NCI-H510A (cell line): ENCODE data around the gene CATSPERE.
"Not testable (repeated sequence)": the region's sequence is repeated elsewhere in the genome, so short reads cannot be mapped to it uniquely, and the experiment has no call there.

Experiments
- DNase-seq: peaks from one replicate; lab custom pipeline; 2025; lab: John Stamatoyannopoulos, UW

Gene CATSPERE

DNA sequence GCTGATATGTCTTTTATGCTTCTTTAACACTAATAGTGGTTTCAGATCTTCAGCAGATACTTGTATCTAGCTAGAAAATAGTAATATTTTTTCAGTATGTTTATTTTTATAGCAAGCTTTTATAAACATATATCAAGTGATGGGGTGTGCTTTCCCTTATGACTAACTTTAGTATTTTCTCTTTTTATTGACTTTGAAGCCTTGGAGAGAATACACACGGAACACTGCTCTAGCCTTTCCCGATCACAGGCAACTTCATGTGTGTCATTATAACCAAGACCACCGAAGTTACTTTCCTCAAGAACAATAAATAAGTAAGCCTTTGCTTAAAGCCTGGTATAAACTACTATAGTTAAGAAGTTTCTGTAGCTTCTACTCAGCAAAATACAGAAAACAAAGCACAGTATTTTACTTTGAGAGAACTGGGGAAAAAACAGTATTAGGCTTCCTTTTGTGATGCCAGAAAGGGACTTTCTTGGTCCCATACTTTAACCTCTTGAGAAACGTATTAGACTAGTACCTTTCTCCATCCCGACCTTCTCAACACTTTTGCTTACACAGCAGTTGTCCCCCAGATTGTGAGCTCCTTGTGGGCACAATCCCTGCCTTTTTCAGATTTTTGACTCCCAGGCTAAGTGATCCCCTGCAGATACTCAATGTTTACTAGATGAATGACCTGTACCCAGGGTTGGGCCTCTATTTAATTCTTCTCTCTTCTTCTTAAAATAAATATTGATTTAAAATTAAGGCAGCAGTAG lies 12.6 kb upstream of the CATSPERE start:
- no peak for DNase-seq

GRCh38 chr1:244449936-244450508 lies 11.1 kb upstream of the CATSPERE start:
- no peak for DNase-seq

GRCh38 chr1:244450597-244451538 lies 10.2 kb upstream of the CATSPERE start:
- no peak for DNase-seq

- DNase-seq = no peak
Measured at GRCh38 chr1:244451539-244451950, 9.5 kb upstream of the CATSPERE start, which contains the start of gene ADSS2. TSS of gene ADSS2 (minus strand) at chr1:244451909. CDS start at chr1:244451817, 92 bp downstream.

- peak; percentile 94 for DNase-seq
Measured at GRCh38 chr1:244451951-244452795, 8.9 kb upstream of the CATSPERE start.

GRCh38 chr1:244454412-244454811 lies 6.7 kb upstream of the CATSPERE start:
- no peak for DNase-seq

DNA sequence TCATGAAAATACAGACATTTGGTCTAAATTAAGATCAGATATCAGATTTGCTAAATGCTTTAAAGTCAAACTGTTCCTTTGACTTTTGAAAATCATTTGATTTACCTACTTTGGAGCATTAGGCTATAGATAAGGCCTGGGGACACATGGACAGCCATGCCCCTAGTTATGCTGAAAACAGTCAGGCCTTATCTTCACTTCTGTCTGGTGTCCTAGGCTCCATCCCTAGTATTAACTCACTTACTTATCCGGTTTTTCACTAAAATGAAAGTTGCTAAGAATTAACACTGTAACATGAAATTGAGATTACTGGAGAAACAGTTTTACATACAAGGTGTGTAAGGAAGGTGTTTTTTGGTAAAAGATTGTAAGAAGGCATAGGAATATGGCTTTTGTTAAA lies 4.5 kb upstream of the CATSPERE start:
- DNase-seq = no peak

DNA sequence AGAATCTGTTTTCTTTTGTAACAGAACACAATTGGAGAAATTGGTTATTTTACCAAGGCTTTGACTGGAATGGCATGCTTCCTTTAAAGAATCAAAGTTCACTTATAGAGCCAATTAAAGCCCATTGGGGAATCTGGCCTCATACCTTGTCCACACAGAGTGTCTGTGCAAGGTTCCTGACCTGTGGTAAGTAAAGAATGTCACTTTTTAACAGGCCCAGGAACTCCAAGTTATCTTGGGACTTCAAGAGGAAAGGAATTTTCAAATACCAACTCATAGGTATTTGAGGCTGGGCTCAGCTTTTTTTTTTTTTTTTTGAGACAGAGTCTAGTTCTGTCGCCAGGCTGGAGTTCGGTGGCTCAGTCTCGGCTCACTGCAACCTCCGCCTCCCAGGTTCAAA lies 2.3 kb upstream of the CATSPERE start:
- DNase-seq = no peak

DNA sequence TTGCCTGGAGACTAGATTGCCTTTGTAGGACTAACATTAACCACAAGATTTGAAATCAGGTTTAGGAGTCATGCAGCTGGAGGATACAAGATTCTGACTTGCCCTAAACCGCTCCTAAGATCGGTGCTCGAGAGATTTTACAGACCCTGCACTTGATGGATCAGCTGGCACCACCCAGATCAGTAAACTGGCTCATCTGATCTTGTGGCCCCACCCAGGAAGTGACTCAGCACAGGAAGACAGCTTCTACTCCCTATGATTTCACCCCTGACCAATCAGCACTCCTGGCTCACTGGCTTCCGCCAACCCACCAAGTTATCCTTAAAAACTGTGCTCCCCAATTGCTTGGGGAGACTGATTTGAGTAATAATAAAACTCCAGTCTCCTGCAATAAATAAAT lies 876 bp upstream of the CATSPERE start:
- DNase-seq = no peak

- DNase-seq = no peak
Measured at GRCh38 chr1:244466724-244467123, 5.7 kb downstream of the CATSPERE start.

DNA sequence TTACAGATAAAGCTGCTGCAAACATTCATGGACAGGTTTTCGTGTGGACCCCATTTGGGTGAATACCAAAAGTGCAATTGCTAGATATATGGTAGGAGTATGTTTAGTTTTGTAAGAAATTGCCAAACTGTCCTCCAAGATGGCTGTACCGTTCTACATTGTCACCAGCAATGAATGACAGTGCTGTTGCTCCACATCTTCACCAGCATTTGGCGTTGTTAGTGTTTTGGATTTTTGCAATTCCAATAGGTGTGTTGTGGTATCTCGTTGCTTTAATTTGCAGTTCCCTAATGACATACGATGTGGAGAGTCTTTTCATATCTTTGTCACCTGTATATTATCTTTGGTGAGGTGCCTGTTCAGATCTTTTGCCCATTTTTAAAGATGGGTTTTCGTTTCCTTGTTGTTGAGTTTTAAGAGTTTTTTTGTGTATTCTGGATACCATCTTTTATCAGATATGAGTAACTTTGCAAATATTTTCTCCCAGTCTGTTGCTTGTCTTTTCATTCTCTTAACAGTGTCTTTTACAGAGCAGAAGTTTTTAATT lies 12.1 kb downstream of the CATSPERE start:
- DNase-seq = no peak

- DNase-seq = not testable (repeated sequence)
Measured at GRCh38 chr1:244484971-244485370, 23.9 kb downstream of the CATSPERE start.

DNA sequence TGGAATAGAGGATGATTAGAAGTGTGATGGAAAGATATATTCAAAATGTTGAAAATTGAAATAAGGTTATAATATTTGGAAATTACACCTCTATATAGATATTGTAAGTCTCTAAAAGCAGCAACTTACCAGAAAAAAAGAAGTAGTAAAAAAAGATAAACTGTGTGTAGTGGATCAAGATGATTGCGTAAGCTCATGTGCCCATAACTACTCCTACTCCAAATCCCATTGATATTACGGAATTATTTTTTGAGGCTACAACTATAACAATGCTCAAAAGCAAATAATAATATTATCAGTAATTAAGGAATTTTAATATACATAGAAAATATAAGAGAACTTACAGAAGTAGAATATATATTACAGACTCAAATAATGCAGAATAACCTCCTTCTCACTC lies 33.6 kb downstream of the CATSPERE start:
- no peak for DNase-seq

- no peak for DNase-seq
Measured at GRCh38 chr1:244496186-244496585, 35.1 kb downstream of the CATSPERE start.

DNA sequence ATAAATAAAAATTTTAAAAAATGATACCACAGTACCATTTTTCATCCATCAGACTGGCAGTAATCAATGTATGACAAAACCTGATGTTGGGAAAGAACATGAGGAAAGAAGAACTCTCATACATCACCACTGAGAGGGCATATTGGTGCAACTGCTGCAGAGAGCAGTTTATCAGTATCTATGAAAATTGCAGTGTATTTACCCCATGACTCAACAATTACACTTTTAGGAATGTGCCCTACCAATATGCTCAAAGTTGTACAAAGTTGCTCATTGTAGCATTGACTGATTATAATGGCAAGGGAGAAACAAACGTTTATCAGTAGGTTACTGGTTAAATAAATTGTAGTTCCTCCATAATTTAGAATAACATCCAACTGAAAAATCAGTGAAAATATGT lies 36.7 kb downstream of the CATSPERE start:
- DNase-seq = no peak

- not testable (repeated sequence) for DNase-seq
Measured at GRCh38 chr1:244499484-244499883, 38.4 kb downstream of the CATSPERE start.

DNA sequence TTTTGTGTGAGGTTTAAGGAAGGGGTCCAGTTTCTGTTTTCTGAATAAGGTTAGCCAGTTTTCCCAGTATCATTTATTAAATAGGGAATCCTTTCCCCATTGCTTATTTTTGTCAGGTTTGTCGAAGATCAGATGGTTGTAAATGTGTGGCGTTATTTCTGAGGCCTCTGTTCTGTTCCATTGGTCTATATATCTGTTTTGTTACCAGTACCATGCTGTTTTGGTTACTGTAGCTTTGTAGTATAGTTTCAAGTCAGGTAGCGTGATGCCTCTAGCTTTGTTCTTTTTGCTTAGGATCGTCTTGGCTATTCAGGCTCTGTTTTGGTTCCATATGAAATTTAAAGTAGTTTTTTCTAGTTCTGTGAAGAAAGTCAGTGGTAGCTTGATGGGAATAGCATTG lies 39.4 kb downstream of the CATSPERE start:
- DNase-seq = not testable (repeated sequence)

DNA sequence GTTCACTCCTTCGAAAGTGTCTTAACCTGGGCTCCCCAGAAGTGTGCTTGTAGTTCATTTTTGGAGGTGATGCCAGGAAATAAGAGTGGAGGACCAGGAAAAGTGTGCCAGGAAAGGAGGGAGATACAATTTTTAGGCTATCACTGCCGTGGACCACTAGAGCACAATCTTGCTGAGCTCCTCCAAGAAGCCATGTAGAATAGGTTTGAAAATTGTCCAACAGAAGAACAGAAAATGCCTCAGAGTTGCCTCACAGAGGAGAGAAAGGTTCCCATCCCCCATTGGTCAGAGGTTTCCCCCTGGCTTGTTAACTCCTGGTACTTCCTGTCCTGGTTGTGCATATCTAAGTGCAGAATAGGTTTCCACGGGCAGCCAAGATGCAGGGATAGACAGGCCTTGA lies 41.6 kb downstream of the CATSPERE start:
- DNase-seq = no peak

- DNase-seq = no peak
Measured at GRCh38 chr1:244513493-244513892, 52.4 kb downstream of the CATSPERE start.

DNA sequence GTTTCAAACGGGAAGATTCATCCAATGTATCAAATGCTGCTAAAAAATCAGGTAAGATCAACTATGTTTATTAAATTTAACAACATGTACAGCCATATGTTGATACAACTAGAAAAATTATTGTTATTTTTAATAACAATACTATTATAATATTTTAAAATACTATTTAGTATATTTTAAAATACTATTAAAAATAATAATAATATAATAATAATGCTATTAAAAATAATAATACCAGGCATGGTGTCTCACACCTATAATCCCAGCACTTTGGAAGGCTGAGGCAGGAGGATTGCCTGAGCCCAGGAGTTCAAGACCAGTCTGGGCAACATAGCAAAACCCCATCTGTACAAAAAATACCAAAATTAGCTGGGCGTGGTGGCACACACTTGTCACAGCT lies 54.6 kb downstream of the CATSPERE start:
- no peak for DNase-seq

GRCh38 chr1:244536316-244536715 lies 75.2 kb downstream of the CATSPERE start:
- no peak for DNase-seq
